ENCODE measurements around the gene C4orf54. TPM values are rescaled to one million over a fixed set of nuclear protein-coding genes. Genes with fewer than 3 reads are reported as not detected.

The C4orf54 gene
- total RNA-seq, 1 experiment from 2014 or later = not detected

DNA sequence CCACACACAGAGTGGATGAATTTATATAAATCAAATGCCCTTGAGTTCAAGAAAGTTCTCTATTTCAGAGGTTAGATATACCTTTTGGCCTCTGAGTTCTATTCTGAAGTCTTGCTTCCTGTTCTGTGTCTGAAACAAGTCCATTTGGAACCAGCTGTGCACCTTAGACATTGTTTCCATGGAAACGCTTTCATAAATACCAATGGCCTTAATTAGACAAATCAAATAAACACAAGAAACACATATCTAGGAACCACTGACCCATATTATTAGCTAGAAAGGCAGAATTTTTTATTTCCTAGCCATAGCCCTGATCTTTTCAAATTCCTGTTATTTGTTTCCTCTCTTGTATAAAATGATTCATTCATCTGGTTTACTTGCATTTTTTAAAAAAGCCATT is 8.4 kb upstream of the C4orf54 start:
- Mint-ChIP-seq H3K4me3 (no peak overlapping the region), H3K36me3 (ENCODE audit: insufficient read depth in 1 of 3, low read depth in 3 of 3) (no peaks in the 10 kb centered on the region), H3K9me3 (no peaks in the 10 kb centered on the region), H3K27ac (no peak overlapping the region), H3K27me3 (ENCODE audit: low read depth) (no peaks in the 10 kb centered on the region), H3K4me1 (no peaks in the 10 kb centered on the region; a peak in 1 of 4 replicates)
- Histone ChIP-seq H2BK12ac (ENCODE audit: insufficient read length, low read depth, low read length) (no peak overlapping the region), H3K4me2 (ENCODE audit: insufficient read depth, insufficient read length, low read length) (no peak overlapping the region), H3K14ac (ENCODE audit: insufficient read depth, low read length) (no peak overlapping the region), H3K79me1 (ENCODE audit: insufficient read depth, low read depth, low read length, poor library complexity, severe bottlenecking) (no peaks in the 10 kb centered on the region), H2BK120ac (ENCODE audit: low read depth, low read length, poor library complexity, severe bottlenecking) (no peak overlapping the region), H3K18ac (ENCODE audit: insufficient read length, low read depth, low read length) (no peak overlapping the region), H3K79me2 (ENCODE audit: insufficient read depth, low read length) (no peaks in the 10 kb centered on the region), H3K23me2 (ENCODE audit: insufficient read length, low read depth, low read length, poor library complexity, severe bottlenecking) (no peaks in the 10 kb centered on the region), H4K5ac (ENCODE audit: insufficient read length, low read depth, low read length) (no peak overlapping the region), H2BK15ac (ENCODE audit: low read depth, low read length) (no peak overlapping the region), H2BK5ac (ENCODE audit: insufficient read length, low read length) (no peak overlapping the region), H3K9ac (ENCODE audit: extremely low read depth, insufficient read length, low read length) (no peak overlapping the region), H2BK20ac (ENCODE audit: low read depth, low read length, poor library complexity, severe bottlenecking) (no peak overlapping the region), H3K23ac (ENCODE audit: insufficient read length, low read depth, low read length) (no peak overlapping the region), H4K8ac (replicated peaks; ENCODE audit: insufficient read length, low read depth, low read length) (no peak overlapping the region), H3K4ac (ENCODE audit: low read depth, low read length) (no peak overlapping the region), H3K27me3 (ENCODE audit: insufficient read depth, low read length) (no peaks in the 10 kb centered on the region), H3K9me3 (ENCODE audit: control insufficient read depth, low read depth, low read length) (no peaks in the 10 kb centered on the region), H4K20me1 (ENCODE audit: control insufficient read depth, insufficient read depth, insufficient read length) (no peaks in the 10 kb centered on the region), H3K56ac (ENCODE audit: insufficient read length, low read depth, low read length) (no peak overlapping the region), H2AFZ (ENCODE audit: low read length) (no peak overlapping the region), H3K27ac (ENCODE audit: insufficient read length, low read depth, low read length) (no peak overlapping the region), H4K91ac (ENCODE audit: insufficient read length, low read depth, low read length) (no peak overlapping the region), H2AK5ac (ENCODE audit: insufficient read length, low read length) (no peak overlapping the region), H3K4me1 (ENCODE audit: insufficient read depth, low read length) (no peaks in the 10 kb centered on the region), H3T11ph (ENCODE audit: low read length) (no peak overlapping the region)
- DNase-seq = no peak
- TF ChIP-seq, protein P1, sequence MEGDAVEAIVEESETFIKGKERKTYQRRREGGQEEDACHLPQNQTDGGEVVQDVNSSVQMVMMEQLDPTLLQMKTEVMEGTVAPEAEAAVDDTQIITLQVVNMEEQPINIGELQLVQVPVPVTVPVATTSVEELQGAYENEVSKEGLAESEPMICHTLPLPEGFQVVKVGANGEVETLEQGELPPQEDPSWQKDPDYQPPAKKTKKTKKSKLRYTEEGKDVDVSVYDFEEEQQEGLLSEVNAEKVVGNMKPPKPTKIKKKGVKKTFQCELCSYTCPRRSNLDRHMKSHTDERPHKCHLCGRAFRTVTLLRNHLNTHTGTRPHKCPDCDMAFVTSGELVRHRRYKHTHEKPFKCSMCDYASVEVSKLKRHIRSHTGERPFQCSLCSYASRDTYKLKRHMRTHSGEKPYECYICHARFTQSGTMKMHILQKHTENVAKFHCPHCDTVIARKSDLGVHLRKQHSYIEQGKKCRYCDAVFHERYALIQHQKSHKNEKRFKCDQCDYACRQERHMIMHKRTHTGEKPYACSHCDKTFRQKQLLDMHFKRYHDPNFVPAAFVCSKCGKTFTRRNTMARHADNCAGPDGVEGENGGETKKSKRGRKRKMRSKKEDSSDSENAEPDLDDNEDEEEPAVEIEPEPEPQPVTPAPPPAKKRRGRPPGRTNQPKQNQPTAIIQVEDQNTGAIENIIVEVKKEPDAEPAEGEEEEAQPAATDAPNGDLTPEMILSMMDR (conservative IDR thresholded peaks at IDR 0.05) = no peak
- no CpG with 5 or more reads among the region's 1 CpG for WGBS (ENCODE audit: extremely low coverage, insufficient read length, low lambda C conversion rate)

All from H9 (cell line).